Measurements from ENCODE around the gene GAA.

The GAA gene

DNA sequence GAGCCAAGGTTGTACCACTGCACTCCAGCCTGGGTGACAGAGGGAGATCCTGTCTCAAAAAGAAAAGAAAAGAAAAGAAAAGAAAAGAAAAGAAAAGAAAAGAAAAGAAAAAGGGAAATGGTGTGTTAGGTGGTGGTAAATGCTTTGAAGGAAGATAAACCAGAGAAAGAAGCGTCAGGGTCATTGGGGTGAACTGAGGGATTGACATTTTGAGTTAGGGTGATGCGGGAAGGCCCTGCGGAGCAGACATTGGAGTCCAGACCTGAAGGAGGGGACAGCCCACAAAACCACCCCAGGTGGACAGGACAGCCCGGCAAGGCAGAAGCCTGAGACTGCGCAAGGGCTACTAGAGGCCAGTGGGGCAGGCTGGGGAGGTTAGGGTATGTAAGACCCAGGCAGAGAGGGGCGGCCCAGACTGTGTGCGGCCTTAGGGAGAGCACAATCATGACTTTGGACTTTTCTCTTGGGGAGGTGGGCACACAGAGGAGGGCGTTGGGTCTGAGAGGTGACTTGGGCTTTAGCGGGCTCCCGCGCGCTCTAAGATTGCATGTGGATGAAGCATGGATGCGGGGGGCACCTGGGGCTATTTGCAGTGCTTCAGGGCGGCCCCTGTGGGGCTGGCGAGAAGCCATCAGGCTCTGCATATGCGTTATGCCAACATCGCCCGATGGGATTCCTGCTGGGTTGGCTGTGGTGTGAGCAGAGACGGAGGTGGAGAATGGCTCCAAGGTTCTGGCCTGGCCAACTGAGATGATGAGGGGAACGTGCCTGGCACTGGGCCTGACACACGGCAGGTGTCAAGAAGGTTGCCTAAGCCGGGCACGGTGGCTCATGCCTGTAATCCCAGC, 3.3 kb upstream of the GAA start:
- Histone ChIP-seq H3K9me3 (no peaks in the 10 kb centered on the region), H3K36me3 (no peaks in the 10 kb centered on the region), H3K27ac (no peak overlapping the region), H3K4me1 (ENCODE audit: control insufficient read depth in 1 of 2, insufficient read depth in 1 of 2, low read depth in 1 of 2, low read length in 1 of 2) (peaks cover 44% of the 10 kb centered on the region in 2 experiments), H3K27me3 (peaks cover 9% of the 10 kb centered on the region), H3K4me3 (ENCODE audit: low read depth in 1 of 2, low read length in 1 of 2) (no peak overlapping the region)
- TF ChIP-seq, protein P1, sequence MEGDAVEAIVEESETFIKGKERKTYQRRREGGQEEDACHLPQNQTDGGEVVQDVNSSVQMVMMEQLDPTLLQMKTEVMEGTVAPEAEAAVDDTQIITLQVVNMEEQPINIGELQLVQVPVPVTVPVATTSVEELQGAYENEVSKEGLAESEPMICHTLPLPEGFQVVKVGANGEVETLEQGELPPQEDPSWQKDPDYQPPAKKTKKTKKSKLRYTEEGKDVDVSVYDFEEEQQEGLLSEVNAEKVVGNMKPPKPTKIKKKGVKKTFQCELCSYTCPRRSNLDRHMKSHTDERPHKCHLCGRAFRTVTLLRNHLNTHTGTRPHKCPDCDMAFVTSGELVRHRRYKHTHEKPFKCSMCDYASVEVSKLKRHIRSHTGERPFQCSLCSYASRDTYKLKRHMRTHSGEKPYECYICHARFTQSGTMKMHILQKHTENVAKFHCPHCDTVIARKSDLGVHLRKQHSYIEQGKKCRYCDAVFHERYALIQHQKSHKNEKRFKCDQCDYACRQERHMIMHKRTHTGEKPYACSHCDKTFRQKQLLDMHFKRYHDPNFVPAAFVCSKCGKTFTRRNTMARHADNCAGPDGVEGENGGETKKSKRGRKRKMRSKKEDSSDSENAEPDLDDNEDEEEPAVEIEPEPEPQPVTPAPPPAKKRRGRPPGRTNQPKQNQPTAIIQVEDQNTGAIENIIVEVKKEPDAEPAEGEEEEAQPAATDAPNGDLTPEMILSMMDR (IDR thresholded peaks at IDR 0.05), result no peak

DNA sequence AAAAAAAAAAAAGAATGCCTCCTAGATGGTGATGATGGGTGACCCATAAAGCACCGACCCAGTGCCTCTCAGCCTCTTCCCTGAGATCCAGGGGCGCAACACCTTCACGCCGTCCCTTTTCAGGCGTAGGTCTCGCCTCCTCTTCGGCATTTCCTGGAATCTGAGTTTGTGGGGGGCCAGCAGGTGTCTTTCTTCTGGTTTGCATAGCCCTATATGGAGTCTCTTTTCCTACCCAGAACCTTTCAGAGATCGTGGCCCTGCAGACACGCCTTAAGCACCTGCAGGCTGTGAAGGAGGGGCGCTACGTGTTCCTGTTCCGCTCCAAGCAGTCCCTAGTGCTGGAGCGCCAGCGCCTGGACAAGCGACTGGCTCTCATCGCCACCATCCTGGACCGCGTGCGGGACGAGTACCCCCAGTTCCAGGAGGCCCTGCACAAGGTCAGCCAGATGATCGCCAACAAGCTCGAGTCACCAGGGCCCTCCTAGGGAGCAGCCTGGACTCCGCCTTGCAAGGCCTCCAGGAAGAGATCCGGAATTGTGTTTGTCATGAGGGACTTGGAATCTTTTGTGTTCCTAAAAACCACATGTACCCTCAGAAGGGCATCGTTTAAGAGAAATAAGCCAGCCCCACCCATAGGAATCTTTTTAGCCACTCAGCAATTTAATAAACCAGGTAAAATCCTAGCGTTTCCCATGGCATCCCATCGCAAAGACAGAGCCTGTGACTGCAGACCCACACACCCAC, 1.9 kb upstream of the GAA start:
- peaks cover 9% of the 10 kb centered on the region for H3K27me3 ChIP-seq
- peaks cover 30% of the 10 kb centered on the region in 2 experiments for H3K4me1 ChIP-seq (ENCODE audit: control insufficient read depth in 1 of 2, insufficient read depth in 1 of 2, low read depth in 1 of 2, low read length in 1 of 2)
- H3K36me3 ChIP-seq, result no peaks in the 10 kb centered on the region
- no peak overlapping the region for H3K27ac ChIP-seq
- H3K4me3 ChIP-seq (ENCODE audit: low read depth in 1 of 2, low read length in 1 of 2), result no peak overlapping the region
- TF ChIP-seq, protein P1 (IDR thresholded peaks at IDR 0.05), result no peak
- no peaks in the 10 kb centered on the region for H3K9me3 ChIP-seq

DNA sequence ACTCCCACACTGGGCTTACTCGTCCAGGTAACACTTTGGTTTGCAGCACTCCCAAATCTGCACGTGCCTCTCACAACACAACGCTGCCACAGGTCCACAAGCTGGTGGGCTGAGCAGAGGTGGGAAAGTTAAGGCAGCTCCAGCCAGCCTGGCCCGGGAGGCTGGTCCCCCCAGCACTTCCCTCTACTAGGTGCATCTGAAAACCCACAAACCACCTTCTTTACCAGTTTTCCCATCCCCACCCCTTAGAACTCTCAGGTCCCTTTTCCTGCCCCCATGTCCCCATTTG, 1.4 kb upstream of the GAA start:
- H3K4me1 ChIP-seq (ENCODE audit: control insufficient read depth in 1 of 2, insufficient read depth in 1 of 2, low read depth in 1 of 2, low read length in 1 of 2), result peaks cover 25% of the 10 kb centered on the region in 2 experiments
- H3K27ac ChIP-seq, result no peak overlapping the region
- peaks cover 9% of the 10 kb centered on the region for H3K27me3 ChIP-seq
- no peaks in the 10 kb centered on the region for H3K36me3 ChIP-seq
- H3K9me3 ChIP-seq, result no peaks in the 10 kb centered on the region
- no peak overlapping the region for H3K4me3 ChIP-seq (ENCODE audit: low read depth in 1 of 2, low read length in 1 of 2)
- TF ChIP-seq, protein P1 (IDR thresholded peaks at IDR 0.05), result no peak

GRCh38 chr17:80101946-80102663, 724 bp downstream of the GAA start:
- Histone ChIP-seq H3K27ac (peak overlapping the region; percentile 87), H3K4me3 (ENCODE audit: low read depth in 1 of 2, low read length in 1 of 2) (peak overlapping the region; percentile 93 to 95), H3K9me3 (no peaks in the 10 kb centered on the region), H3K4me1 (ENCODE audit: control insufficient read depth in 1 of 2, insufficient read depth in 1 of 2, low read depth in 1 of 2, low read length in 1 of 2) (peaks cover 23 to 24% of the 10 kb centered on the region in 2 experiments), H3K36me3 (no peaks in the 10 kb centered on the region), H3K27me3 (peaks cover 9% of the 10 kb centered on the region)
- TF ChIP-seq, protein P1 (IDR thresholded peaks at IDR 0.05), result no peak

DNA sequence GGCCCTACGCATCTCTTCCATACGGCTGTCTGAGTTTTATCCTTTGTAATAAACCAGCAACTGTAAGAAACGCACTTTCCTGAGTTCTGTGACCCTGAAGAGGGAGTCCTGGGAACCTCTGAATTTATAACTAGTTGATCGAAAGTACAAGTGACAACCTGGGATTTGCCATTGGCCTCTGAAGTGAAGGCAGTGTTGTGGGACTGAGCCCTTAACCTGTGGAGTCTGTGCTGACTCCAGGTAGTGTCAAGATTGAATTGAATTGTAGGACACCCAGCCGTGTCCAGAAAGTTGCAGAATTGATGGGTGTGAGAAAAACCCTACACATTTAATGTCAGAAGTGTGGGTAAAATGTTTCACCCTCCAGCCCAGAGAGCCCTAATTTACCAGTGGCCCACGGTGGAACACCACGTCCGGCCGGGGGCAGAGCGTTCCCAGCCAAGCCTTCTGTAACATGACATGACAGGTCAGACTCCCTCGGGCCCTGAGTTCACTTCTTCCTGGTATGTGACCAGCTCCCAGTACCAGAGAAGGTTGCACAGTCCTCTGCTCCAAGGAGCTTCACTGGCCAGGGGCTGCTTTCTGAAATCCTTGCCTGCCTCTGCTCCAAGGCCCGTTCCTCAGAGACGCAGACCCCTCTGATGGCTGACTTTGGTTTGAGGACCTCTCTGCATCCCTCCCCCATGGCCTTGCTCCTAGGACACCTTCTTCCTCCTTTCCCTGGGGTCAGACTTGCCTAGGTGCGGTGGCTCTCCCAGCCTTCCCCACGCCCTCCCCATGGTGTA, 1.5 kb downstream of the GAA start:
- Histone ChIP-seq H3K36me3 (no peaks in the 10 kb centered on the region), H3K4me1 (ENCODE audit: control insufficient read depth in 1 of 2, insufficient read depth in 1 of 2, low read depth in 1 of 2, low read length in 1 of 2) (peaks cover 23 to 24% of the 10 kb centered on the region in 2 experiments), H3K9me3 (no peaks in the 10 kb centered on the region), H3K4me3 (ENCODE audit: low read depth in 1 of 2, low read length in 1 of 2) (peak overlapping the region; percentile 93 to 95), H3K27ac (no peak overlapping the region), H3K27me3 (peaks cover 9% of the 10 kb centered on the region)
- TF ChIP-seq, protein P1 (IDR thresholded peaks at IDR 0.05), result no peak
